Subcutaneous abdominal adipose tissue (tissue), 5 donors: ENCODE results near the gene R3HDM4.

Experiments used
- H3K27ac ChIP-seq: one replicate; pipeline ENCODE4 v1.7.0; 2013; ENCODE audit warnings: low read depth, mild to moderate bottlenecking, inconsistent platforms, low read length, moderate library complexity
- H3K27me3 ChIP-seq, 5 donors: one replicate each; pipeline ENCODE4 v1.7.0; 2013; ENCODE audit warnings: low read length in 5 of 5, inconsistent platforms in 1 of 5; ENCODE audit not compliant: control insufficient read depth in 5 of 5, insufficient read depth in 4 of 5
- H3K36me3 ChIP-seq, 5 donors: one replicate each; pipeline ENCODE4 v1.7.0; 2013; ENCODE audit warnings: low read length in 5 of 5; ENCODE audit not compliant: control insufficient read depth in 5 of 5, insufficient read depth in 5 of 5
- H3K4me1 ChIP-seq, 5 donors: one replicate each; pipeline ENCODE4 v1.7.0; 2013; ENCODE audit warnings: low read length in 5 of 5, mild to moderate bottlenecking in 3 of 5, moderate library complexity in 1 of 5; ENCODE audit not compliant: control insufficient read depth in 5 of 5, insufficient read depth in 5 of 5
- H3K4me3 ChIP-seq, 5 donors: one replicate each; pipeline ENCODE4 v1.7.0; 2013; ENCODE audit warnings: low read length in 5 of 5, low read depth in 1 of 5
- H3K9ac ChIP-seq, 5 donors: one replicate each; pipeline ENCODE4 v1.7.0; 2013; ENCODE audit warnings: low read length in 5 of 5, mild to moderate bottlenecking in 4 of 5, moderate library complexity in 3 of 5
- H3K9me3 ChIP-seq, 5 donors: one replicate each; pipeline ENCODE4 v1.7.0; 2013; ENCODE audit warnings: low read length in 5 of 5; ENCODE audit not compliant: control insufficient read depth in 5 of 5
- donor health status: healthy.
- donor health status: healthy.
- donor health status: healthy.
- donor health status: healthy.
- donor health status: healthy.

The R3HDM4 gene

DNA sequence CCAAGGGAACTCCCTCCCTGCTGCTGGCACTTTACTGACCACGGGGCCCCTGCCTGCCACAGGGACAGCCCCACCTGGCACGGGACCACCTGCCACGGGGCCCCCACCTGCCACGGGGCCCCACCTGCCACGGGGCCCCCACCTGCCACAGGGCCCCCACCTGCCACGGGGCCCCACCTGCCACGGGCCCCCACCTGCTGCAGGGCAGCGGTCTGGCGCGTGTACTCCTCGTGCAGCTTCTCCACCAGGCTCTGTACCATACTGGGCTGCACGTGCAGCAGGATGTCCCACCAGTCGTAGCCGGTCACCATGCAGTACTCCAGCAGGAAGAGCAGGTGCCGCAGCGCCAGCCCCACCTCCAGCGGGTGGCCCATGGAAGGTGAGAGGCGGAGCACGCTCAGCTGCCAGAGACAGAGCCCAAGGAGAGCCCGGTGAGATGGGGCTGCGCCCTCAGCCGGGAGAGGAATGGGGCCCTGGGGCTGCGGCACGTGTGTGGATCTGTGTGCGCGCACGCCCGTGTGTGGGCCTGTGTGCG, 36.2 kb downstream of the R3HDM4 start:
- no peak overlapping the region for H3K4me3 ChIP-seq
- peaks cover 0 to 66% (median 52%) of the 10 kb centered on the region in 5 donors for H3K36me3 ChIP-seq
- H3K27ac ChIP-seq, result no peak overlapping the region
- no peak overlapping the region for H3K9ac ChIP-seq
- H3K9me3 ChIP-seq, result no peaks in the 10 kb centered on the region
- H3K27me3 ChIP-seq, result no peaks in the 10 kb centered on the region
- H3K4me1 ChIP-seq, result peaks cover 0 to 7% (median 3%) of the 10 kb centered on the region in 5 donors

DNA sequence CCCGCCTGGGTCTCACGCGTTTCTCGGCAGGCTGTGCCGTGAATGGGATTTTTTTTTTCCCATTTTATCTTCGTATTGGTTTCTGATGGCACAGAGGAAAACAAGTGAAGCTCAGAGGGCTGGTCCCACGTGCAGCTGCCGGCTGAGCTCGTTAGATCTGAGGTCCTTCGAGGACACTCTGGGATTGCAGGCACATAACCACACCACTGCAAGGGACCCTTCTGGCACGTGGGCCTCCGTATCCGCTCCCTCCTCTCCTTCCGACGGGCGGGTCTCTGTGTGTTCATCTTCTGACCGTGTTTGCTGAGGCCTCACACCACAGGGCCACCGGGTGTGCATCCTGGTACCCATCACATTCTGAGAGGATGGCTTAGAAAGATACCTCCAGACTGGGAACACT, 36.9 kb downstream of the R3HDM4 start:
- Histone ChIP-seq H3K4me3 (no peak overlapping the region), H3K9ac (no peak overlapping the region), H3K27ac (no peak overlapping the region), H3K27me3 (no peaks in the 10 kb centered on the region), H3K36me3 (peaks cover 0 to 62% (median 45%) of the 10 kb centered on the region in 5 donors), H3K9me3 (no peaks in the 10 kb centered on the region), H3K4me1 (peaks cover 0 to 9% (median 5%) of the 10 kb centered on the region in 5 donors)

- H3K27ac ChIP-seq, result no peak overlapping the region
- H3K4me3 ChIP-seq, result no peak overlapping the region
- peaks cover 0 to 11% (median 6%) of the 10 kb centered on the region in 5 donors for H3K4me1 ChIP-seq
- H3K27me3 ChIP-seq, result no peaks in the 10 kb centered on the region
- peaks cover 0 to 64% (median 48%) of the 10 kb centered on the region in 5 donors for H3K36me3 ChIP-seq
- H3K9ac ChIP-seq, result no peak overlapping the region
- H3K9me3 ChIP-seq, result no peaks in the 10 kb centered on the region
Observed at GRCh38 chr19:875265-875879, 37.6 kb downstream of the R3HDM4 start.

GRCh38 chr19:873561-874041, 39.4 kb downstream of the R3HDM4 start:
- Histone ChIP-seq H3K9ac (no peak overlapping the region), H3K27me3 (no peaks in the 10 kb centered on the region), H3K27ac (no peak overlapping the region), H3K9me3 (no peaks in the 10 kb centered on the region), H3K4me3 (no peak overlapping the region), H3K4me1 (peaks cover 2 to 24% (median 16%) of the 10 kb centered on the region in 5 donors), H3K36me3 (peaks cover 0 to 53% (median 49%) of the 10 kb centered on the region in 5 donors)

- no peaks in the 10 kb centered on the region for H3K9me3 ChIP-seq
- H3K27ac ChIP-seq, result no peak overlapping the region
- no peak overlapping the region for H3K4me3 ChIP-seq
- H3K9ac ChIP-seq, result no peak overlapping the region
- peaks cover 0 to 58% (median 54%) of the 10 kb centered on the region in 5 donors for H3K36me3 ChIP-seq
- H3K4me1 ChIP-seq, result peaks cover 2 to 28% (median 18%) of the 10 kb centered on the region in 5 donors
- H3K27me3 ChIP-seq, result no peaks in the 10 kb centered on the region
Observed at GRCh38 chr19:873084-873483, 39.9 kb downstream of the R3HDM4 start.

GRCh38 chr19:872266-872951, 40.6 kb downstream of the R3HDM4 start:
- H3K36me3 ChIP-seq, result peaks cover 0 to 65% (median 60%) of the 10 kb centered on the region in 5 donors
- no peaks in the 10 kb centered on the region for H3K27me3 ChIP-seq
- no peak overlapping the region for H3K27ac ChIP-seq
- H3K9me3 ChIP-seq, result no peaks in the 10 kb centered on the region
- H3K9ac ChIP-seq, result no peak overlapping the region
- H3K4me1 ChIP-seq, result peaks cover 2 to 28% (median 19%) of the 10 kb centered on the region in 5 donors
- no peak overlapping the region for H3K4me3 ChIP-seq

- H3K9me3 ChIP-seq, result no peaks in the 10 kb centered on the region
- H3K4me3 ChIP-seq, result no peak overlapping the region
- no peak overlapping the region for H3K9ac ChIP-seq
- H3K36me3 ChIP-seq, result peaks cover 0 to 59% (median 54%) of the 10 kb centered on the region in 5 donors
- H3K4me1 ChIP-seq, result peaks cover 2 to 34% (median 21%) of the 10 kb centered on the region in 5 donors
- no peak overlapping the region for H3K27ac ChIP-seq
- no peaks in the 10 kb centered on the region for H3K27me3 ChIP-seq
Observed at GRCh38 chr19:871446-872265, 41.4 kb downstream of the R3HDM4 start.

- H3K27me3 ChIP-seq, result no peaks in the 10 kb centered on the region
- peaks cover 2 to 34% (median 21%) of the 10 kb centered on the region in 5 donors for H3K4me1 ChIP-seq
- H3K9ac ChIP-seq, result no peak overlapping the region
- H3K36me3 ChIP-seq, result peaks cover 0 to 52% (median 48%) of the 10 kb centered on the region in 5 donors
- H3K4me3 ChIP-seq, result no peak overlapping the region
- peak overlapping the region; percentile 84 for H3K27ac ChIP-seq
- H3K9me3 ChIP-seq, result no peaks in the 10 kb centered on the region
Observed at GRCh38 chr19:870963-871401, 42.0 kb downstream of the R3HDM4 start.

DNA sequence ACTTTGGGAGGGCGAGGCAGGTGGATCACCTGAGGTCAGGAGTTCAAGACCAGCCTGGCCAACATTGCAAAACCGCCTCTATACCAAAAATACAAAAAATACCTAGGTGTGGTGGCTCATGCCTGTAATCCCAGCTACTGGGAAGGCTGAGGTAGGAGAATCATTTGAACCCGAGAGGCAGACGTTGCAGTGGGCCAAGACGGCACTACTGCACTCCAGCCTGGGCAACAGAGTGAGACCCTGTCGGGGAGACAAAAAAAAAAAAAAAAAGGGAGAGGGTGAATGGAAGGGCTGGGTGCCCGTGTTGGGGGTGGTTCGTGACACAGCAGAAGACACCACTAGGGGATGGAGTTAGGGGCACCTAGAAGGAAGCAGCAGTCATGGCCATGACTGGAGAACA, 42.7 kb downstream of the R3HDM4 start:
- Histone ChIP-seq H3K4me1 (peaks cover 2 to 34% (median 21%) of the 10 kb centered on the region in 5 donors), H3K9ac (no peak overlapping the region), H3K27ac (peak overlapping the region; percentile 84), H3K27me3 (no peaks in the 10 kb centered on the region), H3K36me3 (peaks cover 0 to 46% (median 41%) of the 10 kb centered on the region in 5 donors), H3K4me3 (no peak overlapping the region), H3K9me3 (no peaks in the 10 kb centered on the region)
